ENCODE data around the gene KDM4B. TPM values are rescaled to one million over a fixed set of nuclear protein-coding genes. Genes with fewer than 3 reads are reported as not detected.

KDM4B gene
- total RNA-seq, 4 donors from 2014 or later = 26.0 to 51.2 (median 34.2) TPM

- H3K27ac ChIP-seq (replicated peaks in 1 of 4) = no peak overlapping the region
- H3K4me1 ChIP-seq = peaks cover 27 to 41% (median 36%) of the 10 kb centered on the region in 4 donors
- TF ChIP-seq POLR2AphosphoS5 (IDR thresholded peaks at IDR 0.05) = no peak
- TF ChIP-seq CTCF (IDR thresholded peaks at IDR 0.05) = no peak
- no peak for TF ChIP-seq POLR2A (IDR thresholded peaks at IDR 0.05; ENCODE audit: low read depth)
- no peak for TF ChIP-seq EP300 (IDR thresholded peaks at IDR 0.05)
- intact Hi-C loops (cut with DNase I) = loop anchor here (5.0 kb wide), 1 partner anchor 528 kb away; no protein-coding TSS in a partner anchor
- no peak overlapping the region for H3K4me3 ChIP-seq
- peaks cover 0 to 78% (median 55%) of the 10 kb centered on the region in 4 donors for H3K36me3 ChIP-seq
- 67% methylated on average over 7 of the region's 9 CpGs for WGBS
- no peaks in the 10 kb centered on the region for H3K9me3 ChIP-seq
- no peak for DNase-seq (ENCODE audit: extremely low spot score)
- H3K27me3 ChIP-seq = no peaks in the 10 kb centered on the region
These were observed 80.6 kb downstream of the KDM4B start for GRCh38 chr19:5049561-5049960.

GRCh38 chr19:5050067-5050656 lies 81.2 kb downstream of the KDM4B start:
- no peak for TF ChIP-seq CTCF (IDR thresholded peaks at IDR 0.05)
- TF ChIP-seq EP300 (IDR thresholded peaks at IDR 0.05) = no peak
- TF ChIP-seq POLR2AphosphoS5 (IDR thresholded peaks at IDR 0.05) = no peak
- no peak for TF ChIP-seq POLR2A (IDR thresholded peaks at IDR 0.05; ENCODE audit: low read depth)
- H3K27me3 ChIP-seq = no peaks in the 10 kb centered on the region
- no peaks in the 10 kb centered on the region for H3K9me3 ChIP-seq
- intact Hi-C loops (cut with DNase I) = loop anchor here (10.0 kb wide), 1 partner anchor 95 kb away; no protein-coding TSS in a partner anchor
- no peak overlapping the region for H3K27ac ChIP-seq (replicated peaks in 1 of 4)
- H3K4me3 ChIP-seq = no peak overlapping the region
- peaks cover 0 to 78% (median 56%) of the 10 kb centered on the region in 4 donors for H3K36me3 ChIP-seq
- H3K4me1 ChIP-seq = peaks cover 27 to 41% (median 36%) of the 10 kb centered on the region in 4 donors
- 83% methylated on average over 12 of the region's 16 CpGs for WGBS
- DNase-seq (ENCODE audit: extremely low spot score) = no peak

GRCh38 chr19:5050905-5051304 lies 82.0 kb downstream of the KDM4B start:
- TF ChIP-seq POLR2AphosphoS5 (IDR thresholded peaks at IDR 0.05) = no peak
- no peak for TF ChIP-seq CTCF (IDR thresholded peaks at IDR 0.05)
- H3K9me3 ChIP-seq = no peaks in the 10 kb centered on the region
- no peaks in the 10 kb centered on the region for H3K27me3 ChIP-seq
- peaks cover 0 to 81% (median 58%) of the 10 kb centered on the region in 4 donors for H3K36me3 ChIP-seq
- peaks cover 27 to 41% (median 36%) of the 10 kb centered on the region in 4 donors for H3K4me1 ChIP-seq
- WGBS = 95% methylated on average over 13 of the region's 16 CpGs
- H3K27ac ChIP-seq (replicated peaks in 1 of 4) = no peak overlapping the region
- intact Hi-C loops (cut with DNase I) = loop anchor here (10.0 kb wide), 1 partner anchor 94 kb away; no protein-coding TSS in a partner anchor
- no peak overlapping the region for H3K4me3 ChIP-seq
- DNase-seq (ENCODE audit: extremely low spot score) = no peak

- H3K4me1 ChIP-seq = peaks cover 25 to 35% (median 30%) of the 10 kb centered on the region in 4 donors
These were observed 82.7 kb downstream of the KDM4B start for GRCh38 chr19:5051619-5052018.

More at GRCh38 chr19:5051619-5052018, 82.7 kb downstream of the KDM4B start:
- no peak for DNase-seq (ENCODE audit: extremely low spot score)
- H3K4me3 ChIP-seq = no peak overlapping the region
- intact Hi-C loops (cut with DNase I) = loop anchor here (10.0 kb wide), 1 partner anchor 93 kb away; no protein-coding TSS in a partner anchor
- TF ChIP-seq EP300 (IDR thresholded peaks at IDR 0.05) (no peak), CTCF (IDR thresholded peaks at IDR 0.05) (no peak), POLR2AphosphoS5 (IDR thresholded peaks at IDR 0.05) (no peak), POLR2A (IDR thresholded peaks at IDR 0.05; ENCODE audit: low read depth) (no peak)
- H3K27me3 ChIP-seq = no peaks in the 10 kb centered on the region
- H3K27ac ChIP-seq (replicated peaks in 1 of 4) = no peak overlapping the region
- peaks cover 0 to 84% (median 53%) of the 10 kb centered on the region in 4 donors for H3K36me3 ChIP-seq
- 89% methylated on average over 9 of the region's 16 CpGs for WGBS
- no peaks in the 10 kb centered on the region for H3K9me3 ChIP-seq

Measured in esophagus muscularis mucosa (tissue), 4 donors.